ENCODE results near the gene ENTR1.
"Not testable (repeated sequence)": the region's sequence is repeated elsewhere in the genome, so short reads cannot be mapped to it uniquely, and the experiment has no call there.

ENTR1 gene

DNA sequence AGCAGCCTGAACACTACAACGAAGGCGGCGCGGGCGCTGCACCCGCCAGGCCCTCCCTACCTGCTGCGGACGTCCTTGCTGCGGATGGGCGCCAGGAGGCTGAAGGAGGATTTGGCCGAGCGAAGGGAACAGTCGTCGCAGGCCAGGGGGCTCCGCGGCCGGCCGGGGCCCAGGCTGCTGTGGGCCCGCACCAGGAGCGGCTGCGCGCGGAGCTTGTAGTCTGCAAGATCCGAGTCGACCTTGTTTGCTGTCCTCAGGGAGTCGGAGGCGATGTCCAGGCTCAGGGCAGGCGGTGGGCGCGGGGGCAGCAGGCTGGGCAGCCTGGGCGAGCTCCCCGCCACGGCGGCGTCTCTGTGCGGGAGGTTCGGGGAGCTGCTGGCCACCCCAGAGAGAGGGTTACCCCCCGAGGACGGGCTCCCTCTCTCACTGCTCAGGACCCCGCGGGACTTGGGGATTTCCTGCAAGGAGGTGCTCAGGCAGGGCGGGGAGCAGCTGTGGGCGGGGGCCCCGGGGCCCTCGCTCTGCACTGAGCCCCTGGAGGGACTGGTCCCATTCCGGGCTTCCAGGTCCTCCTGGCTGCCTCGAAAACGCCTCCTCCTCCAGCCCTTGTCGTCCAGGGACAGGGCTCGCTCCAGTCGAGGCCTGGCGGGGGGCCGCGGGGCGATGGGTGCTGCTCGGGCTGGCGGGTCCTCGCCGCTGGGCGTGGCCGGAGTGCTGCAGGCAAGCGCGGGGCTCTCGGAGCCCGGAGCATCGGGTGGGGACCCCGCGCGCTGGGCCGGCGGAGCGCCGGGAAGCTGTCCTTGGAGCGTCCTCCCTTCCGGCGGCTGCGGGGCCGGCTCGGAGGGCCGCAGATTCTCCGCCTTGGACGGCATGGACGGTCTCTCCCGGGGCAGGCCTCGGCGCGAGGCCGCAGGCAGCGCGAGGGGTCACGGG, 28.4 kb upstream of the ENTR1 start:
- DNase-seq: peak; percentile 31 to 59 (median 41)

DNA sequence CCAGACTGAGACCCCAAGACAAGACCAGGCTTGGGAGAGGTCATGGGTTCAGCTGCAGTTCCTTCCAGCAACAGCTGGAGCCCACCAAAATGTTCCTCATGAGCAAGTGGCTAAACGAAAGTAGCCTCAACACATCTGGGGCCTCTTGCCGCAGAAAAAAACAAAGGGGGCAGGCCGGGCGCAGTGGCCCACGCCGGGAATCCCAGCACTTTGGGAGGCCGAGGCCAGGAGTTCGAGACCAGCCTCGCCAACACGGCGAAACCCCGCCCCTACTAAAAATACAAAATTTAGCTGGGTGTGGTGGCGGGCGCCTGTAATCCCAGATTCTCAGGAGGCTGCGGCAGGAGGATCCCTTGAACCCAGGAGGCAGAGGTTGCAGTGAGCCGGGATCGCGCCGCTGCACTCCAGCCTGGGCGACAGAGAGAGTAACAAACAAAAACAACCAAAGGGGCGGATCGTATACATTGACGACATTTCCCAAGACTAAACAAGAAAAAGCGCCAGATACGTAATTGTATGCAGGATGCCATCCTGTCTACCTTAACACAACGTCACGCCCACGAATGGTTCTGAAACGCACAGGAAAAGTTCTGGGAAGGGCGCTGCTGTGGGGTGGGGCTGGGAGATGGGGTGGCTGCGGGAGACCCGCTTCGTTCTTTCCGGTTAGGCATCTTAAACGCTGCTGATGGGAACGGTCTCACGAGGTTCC, 27.6 kb upstream of the ENTR1 start:
- DNase-seq: no peak

DNA sequence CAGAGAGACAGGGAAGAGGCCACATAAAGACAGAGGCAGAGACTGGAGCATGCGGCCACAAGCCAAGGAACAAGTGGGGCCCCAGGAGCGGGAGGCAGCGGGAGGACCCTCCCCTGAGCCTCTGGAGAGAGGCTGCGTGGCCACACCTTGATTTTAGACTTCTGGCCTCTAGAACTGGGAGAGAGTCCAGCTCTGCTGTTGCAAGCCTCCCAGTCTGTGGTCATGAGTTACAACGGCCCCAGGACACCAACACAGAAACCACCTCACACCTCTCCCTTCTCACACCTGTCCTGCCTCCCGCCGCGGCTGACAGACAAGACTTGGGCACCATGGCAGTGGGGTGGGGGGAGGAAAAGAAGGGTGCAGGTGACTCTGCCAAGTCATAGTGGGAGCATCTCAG, 27.0 kb upstream of the ENTR1 start:
- DNase-seq: no peak

DNA sequence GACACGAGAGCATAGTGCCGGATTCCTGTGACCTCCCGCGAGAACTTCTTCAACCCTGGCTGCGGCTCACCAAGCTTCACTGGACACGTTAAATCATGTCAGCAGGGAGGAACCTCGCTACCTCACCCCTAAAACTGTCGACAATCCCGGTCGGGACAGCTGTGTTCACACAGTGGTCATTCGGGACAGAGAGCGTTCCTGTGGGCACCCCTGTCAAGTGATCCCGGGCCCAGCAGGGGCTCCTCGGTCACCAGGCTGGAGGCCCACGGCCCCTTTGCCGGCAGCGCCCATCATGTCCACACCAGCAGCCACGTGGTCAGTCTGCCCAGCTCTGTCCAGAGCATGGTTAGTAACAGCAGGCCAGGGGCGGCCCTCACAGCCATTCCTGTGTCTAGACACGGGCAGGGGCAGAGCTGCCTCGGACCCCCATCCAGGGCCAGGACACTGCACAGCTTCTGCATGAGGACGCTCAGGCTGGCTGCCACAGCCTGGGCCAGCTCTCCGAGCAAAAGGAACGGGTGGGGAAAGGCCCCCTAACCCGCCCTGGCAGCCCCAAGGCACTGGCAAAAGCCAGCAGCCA, 25.7 kb upstream of the ENTR1 start:
- no peak for DNase-seq

DNA sequence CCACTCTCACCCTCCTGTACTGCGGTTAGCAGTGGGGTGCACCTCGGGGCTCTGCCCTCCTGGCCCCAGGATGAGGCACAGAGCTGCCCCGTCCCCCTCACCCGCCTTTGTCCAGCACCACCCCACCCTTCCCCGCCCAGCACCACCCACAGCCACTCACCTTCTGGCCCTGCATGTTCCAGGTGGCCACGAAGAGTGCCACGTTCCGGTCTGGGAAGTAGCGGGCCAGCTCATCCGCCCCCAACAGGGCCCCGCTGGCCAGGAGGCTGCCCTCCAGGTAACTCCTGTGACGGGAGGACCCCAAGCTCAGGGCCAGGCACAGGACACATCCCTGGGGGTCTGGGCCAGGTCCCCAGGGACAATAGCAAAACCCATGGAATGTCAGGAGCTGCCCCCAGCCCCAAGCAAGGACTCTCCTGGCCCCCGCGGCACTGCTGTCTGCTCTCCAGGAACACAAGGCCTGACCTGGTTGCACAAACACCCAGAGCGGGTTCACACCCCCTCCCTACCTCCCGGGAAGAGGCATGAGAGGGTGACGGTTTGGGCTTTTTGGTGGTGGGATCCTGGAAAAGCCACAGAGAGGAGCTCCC, 24.3 kb upstream of the ENTR1 start:
- no peak for DNase-seq

DNA sequence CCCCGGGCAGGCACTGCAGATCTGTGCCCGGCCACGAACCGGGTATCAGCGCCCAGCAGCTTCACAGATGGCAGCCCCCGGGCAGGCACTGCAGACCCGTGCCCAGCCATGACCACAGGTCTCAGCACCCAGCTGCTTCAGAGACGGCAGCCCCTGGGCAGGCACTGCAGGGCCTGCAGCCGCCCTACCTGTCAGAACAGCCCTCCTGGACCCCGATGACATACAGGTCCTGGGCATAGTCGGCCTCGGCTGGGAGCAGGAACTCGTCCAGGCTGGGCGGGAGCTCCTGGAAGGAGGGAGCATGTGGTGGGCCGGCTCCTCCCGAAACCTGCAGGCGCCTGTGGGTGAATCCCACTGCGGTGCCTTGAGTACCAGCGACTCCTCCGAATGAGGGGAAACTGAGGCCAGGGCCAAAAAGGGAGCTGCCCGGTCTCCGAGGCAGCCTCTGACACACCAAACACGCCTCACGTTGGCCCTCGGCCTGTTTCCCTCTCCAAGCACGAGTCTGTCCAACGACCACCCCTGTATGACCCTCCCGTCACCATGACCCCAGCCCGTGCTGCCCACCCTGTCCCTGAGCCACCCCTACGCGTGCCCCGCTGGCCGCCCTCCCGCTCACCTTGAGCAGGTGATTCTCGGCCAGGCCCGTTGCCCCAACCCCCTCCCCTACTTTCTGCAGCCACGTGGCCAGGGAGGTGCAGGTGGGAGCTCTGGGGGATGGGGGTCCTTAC, 23.6 kb upstream of the ENTR1 start:
- DNase-seq: no peak

DNA sequence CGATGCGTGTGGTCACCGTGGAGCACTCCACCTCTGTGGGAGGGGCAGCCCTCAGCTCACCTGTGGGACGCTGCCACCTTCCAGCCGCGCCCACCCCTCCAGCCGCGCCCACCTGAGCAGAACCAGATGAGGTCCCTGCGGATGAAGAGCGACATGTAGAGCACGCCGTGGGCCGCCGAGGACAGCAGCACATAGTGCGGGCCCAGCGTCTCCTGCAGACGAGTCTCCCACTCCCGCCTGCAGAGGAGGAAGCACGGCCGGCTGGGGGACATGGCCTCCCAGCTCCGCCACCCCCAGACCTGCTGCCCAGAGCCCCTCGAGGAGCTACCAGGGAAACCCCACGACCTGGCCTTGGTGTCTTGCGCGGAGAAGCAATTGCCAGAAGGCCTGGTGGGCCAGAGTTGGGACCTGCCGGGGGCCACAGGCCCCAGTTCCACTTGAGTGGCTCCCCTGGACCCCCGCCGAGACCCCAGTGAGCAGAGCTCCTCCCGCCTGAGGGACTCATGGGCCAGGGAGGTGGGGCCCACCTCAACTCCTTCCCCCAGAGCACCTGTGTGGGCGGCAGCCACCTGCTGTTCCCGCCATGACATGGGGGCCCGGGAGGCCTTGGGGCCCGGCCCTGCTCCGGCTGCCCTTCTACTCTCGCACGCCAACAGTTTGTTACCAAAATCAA, 22.8 kb upstream of the ENTR1 start:
- DNase-seq: no peak

DNA sequence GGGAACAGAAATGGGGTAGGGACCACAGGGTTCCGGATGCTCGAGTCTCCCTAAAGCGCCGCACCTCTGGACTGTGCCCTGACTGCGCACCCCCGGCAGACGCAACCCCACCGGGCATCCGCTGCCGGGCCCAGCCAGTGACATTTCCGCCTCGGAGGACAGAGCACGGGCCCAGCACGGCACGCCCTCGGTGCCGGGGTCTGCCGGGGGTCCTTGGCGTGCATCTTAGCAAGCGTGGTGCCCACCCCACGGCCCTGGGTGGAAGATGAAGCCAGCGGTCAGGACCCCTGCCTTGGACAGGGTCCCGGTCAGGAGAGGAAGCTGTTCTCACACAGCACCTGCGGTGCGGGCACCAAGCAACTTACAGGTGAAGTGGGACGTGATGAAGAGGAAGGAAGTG, 22.2 kb upstream of the ENTR1 start:
- no peak for DNase-seq

DNA sequence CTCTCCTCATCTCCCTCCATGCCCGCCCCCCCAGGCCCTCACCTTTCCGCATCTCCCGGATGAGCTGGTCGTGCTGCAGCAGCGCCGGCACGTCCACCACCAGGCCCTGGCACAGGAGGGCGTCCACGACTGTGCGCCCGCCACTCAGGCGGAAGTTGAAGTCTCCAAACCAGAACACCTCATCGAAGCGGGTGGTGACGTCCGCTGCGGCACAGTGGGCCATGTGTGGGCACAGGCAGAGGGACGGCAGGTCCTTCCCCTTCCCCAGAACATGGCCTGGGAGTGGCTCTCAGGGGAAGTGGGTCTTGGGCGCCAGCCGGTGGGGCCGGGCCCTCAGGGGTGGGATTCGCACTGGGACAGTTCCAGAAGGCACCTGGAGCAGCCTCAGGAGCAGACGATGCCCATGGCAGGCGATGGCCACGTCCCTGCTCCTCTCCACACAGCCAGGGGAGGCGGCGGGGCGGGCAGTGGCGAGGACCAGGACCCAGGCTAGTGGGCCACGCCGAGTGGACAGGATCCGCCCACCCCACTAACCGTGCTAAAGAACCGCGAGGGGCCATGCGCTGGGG, 21.5 kb upstream of the ENTR1 start:
- DNase-seq: no peak

DNA sequence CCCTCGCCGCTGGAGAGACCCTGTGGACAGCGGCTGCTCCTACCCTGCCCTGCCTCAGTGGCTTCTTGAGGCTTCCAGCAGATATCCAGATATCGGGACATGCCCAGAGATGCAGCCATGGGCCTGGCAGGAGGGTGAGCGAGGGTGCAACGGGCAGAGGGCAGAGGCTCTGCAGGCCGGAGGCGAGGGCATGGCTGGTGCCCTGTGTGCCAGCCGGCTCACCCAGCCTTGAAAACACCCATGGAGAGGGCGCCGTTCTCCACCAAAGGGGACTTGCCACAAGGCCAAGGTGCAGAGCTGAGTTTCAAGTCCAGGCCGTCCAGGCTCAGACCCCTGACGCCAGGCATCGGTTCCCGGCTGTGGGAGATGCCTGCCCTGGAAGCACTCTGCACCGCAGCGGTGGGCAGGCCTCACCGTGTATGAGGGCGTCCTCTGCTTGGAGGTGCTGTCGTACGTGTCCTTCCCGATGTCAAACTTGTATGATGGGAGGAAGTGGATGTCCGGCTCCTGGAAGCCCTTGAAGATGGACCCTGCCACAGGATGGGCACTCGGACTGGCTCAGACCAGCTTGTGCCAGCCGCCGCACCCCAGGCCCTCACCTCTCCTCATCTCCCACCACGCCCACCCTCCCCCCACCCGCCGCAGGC, 20.3 kb upstream of the ENTR1 start:
- DNase-seq: no peak

DNA sequence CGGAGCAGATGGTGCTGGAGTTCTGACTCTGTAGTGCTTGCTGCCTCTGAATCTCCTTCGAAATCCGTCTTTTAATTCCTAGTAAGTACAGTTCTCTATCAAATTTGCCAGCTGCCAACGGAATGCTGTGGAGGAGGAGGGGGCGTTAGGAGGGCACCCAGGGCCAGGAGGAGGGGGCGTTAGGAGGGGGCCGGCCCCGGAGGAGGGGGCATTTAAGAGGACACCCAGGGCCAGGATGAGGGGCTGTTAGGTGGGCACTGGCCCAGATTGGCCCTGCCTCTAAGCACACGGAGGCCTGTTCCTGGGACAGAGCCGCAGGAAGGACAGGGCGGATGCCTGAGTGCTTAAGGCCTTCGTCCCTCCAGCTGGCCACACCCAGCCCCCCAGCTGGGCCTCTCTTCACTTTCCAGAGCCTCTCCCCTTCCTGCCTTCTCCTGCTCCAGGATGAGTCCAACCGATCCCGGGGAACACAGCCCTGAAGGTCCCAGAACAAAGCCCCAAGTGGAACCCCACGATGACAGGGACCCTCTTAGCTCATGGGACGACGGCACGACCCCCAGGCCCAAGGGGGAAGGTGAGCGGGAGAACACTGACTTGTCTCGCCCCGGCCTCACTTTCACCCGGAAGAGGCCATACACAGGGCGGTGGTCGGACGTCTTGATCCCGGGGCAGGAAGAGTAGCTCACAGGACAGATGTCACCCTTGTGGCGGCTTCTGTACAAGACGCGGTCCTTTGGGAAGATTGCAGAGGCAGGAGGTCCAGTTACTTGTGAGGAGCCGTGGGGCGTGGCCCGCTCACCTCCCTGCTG, 19.5 kb upstream of the ENTR1 start:
- DNase-seq: no peak

DNA sequence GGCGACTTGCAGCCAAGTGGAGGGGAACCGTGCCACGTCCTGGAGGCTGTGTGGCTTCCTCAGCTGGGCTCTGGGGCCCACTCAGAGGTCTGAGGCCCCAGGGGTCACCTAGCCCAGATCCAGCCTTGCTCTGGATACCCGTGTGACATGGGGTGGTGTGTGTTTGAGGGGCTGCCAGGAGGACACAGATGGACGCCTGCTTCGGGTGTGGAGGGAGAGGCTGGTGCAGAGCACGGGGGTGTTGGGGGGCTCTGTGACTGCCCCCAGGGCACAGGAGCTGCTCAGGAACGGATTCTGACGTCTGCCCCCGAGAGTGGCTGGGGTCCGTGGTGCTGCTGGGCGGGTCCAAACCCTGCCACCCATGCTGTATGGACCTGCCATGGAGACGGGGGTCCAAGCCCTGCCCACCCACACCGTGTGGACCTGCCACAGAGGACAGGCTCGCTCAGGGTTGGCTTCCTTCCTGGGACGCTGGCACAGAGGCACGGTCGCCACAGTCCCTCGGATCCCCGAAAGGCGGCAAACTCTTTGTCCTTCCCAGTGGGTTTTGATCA, 18.7 kb upstream of the ENTR1 start:
- DNase-seq: no peak

DNA sequence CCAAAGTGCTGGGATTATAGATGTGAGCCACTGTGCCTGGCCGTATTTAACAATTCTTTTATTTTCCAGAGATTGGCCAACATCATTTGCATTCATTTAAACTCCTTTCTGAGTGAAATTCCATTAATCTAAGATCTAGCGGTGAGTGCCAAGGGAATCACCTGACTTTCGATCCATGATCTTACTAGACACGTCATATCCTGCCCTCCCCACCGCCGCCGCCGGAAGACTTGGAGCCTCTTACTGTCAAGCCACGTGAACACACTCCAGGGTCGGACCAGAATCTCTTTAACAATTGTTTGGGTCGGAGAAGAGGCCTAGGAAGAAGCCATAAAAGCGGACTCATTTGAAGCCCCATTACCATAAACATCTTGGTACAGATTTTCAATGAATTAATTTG, 16.4 kb upstream of the ENTR1 start:
- DNase-seq: no peak

DNA sequence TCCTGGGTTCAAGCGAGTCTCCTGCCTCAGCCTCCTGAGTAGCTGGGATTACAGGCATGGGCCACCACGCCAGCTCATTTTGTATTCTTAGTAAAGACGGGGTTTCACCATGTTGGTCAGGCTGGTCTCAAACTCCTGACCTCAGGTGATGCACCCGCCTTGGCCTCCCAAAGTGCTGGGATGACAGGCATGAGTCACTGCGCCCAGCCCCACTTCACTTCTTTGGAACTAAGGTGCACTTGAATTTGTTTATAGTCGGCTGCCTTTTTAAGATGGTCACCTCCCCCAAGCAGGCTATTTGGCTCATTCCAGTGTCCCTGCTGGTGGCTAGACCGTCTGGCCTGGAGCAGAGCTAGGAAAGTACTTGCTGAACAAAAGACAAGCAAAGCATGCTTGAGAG, 15.0 kb upstream of the ENTR1 start:
- not testable (repeated sequence) for DNase-seq

DNA sequence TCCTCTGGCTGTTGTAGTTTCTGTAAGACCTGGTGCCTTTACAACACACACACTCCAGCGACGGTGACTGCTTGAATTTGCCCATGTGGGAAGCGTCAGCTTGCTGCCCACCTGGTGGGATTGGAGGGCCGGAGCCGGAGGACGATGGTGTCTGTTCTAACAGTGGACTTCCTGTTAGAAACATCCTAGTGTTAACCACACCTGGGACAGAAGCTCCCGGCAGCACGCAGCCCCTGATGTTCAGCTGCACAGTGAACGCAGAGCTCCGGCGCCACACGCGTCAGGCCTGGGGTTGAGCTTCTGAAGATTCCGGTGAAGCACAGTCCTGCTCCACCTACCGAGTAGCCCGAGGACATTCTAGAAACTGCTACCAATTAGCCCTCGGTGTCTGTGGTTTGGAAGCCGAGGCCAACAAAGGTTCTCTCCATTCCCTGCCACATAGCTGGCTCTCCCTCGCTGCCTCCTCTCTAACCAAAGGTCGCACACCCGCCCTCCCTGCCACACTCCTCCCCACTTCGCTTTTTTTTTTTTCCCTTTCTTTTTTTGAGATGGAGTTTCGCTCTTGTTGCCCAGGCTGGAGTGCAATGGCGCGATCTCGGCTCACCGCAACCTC, 14.4 kb upstream of the ENTR1 start:
- no peak for DNase-seq

DNA sequence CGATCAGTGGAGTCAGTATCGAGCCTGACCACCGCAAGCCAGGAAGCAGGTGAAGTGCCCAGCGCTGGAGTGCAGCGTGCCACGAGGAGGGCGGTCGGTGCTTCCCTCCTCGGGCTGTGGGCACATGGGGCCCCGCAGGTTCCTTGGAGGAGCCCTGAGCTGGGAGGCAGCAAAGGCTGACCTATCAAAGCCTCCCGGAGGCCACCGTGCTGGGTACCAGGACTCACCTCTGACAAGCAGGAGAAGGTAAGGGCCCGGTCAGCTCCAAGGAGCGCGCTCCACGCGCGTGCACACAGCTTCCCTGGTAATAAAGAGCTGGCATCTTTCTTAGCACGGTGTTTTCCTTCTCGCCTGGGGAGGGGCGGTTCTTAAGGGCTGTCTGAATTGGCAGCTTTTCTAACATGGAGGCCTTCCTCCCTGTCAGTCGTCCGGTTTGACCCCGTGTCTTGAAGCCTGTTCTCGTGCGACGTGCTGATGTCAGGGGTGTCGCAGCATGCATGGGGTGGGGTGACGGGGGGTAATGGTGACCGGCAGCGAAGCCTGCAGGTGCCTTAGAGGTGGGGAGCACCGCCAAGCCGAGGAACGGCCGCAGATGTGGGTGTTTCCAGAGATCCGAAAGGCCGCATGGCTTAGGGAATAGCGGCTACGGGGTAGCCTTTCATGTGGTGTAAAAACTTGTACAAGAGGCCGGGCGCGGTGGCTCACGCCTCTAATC, 13.2 kb upstream of the ENTR1 start:
- no peak for DNase-seq

DNA sequence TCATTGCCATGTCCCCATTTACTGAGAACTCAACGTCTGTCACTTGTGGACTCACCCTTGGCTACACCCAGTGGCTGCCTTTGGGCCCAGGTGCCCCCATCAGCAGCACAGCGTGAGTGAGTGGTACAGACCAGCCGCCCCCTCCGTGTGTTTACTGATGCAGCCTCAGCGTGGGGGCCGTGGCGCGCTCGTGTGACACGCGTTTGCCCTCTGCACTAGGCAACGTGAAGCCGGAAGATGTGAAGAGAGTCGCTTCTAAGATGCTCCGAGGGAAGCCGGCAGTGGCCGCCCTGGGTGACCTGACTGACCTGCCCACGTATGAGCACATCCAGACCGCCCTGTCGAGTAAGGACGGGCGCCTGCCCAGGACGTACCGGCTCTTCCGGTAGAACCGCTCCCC, 12.5 kb upstream of the ENTR1 start:
- DNase-seq: no peak

DNA sequence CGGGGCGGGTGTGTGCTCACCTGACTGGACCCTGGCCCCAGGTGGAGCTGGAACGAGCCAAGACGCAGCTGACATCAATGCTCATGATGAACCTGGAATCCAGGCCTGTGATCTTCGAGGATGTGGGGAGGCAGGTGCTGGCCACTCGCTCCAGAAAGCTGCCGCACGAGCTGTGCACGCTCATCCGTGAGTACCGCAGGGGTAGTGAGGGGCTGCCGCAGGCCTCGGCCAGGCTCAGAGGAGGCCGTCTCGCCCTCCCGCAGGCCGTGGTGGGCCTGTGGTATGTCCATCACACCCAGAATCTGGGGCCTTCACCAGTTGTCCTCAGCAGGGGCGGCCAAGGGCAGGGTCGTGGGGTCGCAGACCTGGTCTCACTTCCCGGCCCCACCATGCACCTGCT, 11.4 kb upstream of the ENTR1 start:
- no peak for DNase-seq

DNA sequence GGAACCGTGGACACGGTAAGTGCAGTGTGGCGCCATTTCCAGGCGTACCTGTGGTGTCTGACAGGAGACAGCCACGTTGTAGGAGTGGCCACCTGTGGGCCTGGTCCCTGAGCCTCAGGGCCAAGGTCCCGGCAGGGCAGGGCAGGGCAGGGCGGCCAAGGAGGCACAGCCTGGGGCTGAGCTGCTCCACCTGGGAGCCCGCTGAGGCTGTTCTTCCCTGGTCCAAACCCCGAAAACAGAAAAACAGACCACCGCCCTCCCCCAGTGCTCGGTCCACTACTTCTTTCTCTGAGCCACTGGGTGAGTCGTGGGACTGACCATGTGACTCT, 8.6 kb upstream of the ENTR1 start:
- no peak for DNase-seq

Measured in suppressor macrophage treated with lipopolysaccharide for 1 hour (primary cell).